DOHH2 (cell line): ENCODE data around the gene COL1A1.

Source experiments
- H3F3A ChIP-seq: fragments of 200-600 bp; sonication (generic), shearing (Covaris generic); 2 replicates; pipeline ENCODE4 v1.6.0; 2016; ENCODE audit warnings: antibody characterized with exemption, mild to moderate bottlenecking; ENCODE audit not compliant: control insufficient read depth, insufficient read depth
- H3K27ac ChIP-seq: fragments of 200-600 bp; sonication (generic); 2 replicates; pipeline ENCODE4 v1.5.1; 2014; ENCODE audit warnings: low read depth, mild to moderate bottlenecking, low read length, moderate library complexity
- H3K27me3 ChIP-seq: fragments of 200-600 bp; sonication (generic); 2 replicates; pipeline ENCODE4 v1.6.1; 2014; ENCODE audit warnings: mild to moderate bottlenecking, low read length, mixed read lengths; ENCODE audit not compliant: control insufficient read depth
- H3K36me3 ChIP-seq: fragments of 200-600 bp; sonication (generic); 2 replicates; pipeline ENCODE4 v1.6.1; 2014; ENCODE audit warnings: mild to moderate bottlenecking, low read length, moderate library complexity, mixed read lengths; ENCODE audit not compliant: control insufficient read depth
- H3K4me1 ChIP-seq: fragments of 200-600 bp; sonication (generic); 2 replicates; pipeline ENCODE4 v1.6.1; 2014; ENCODE audit warnings: mild to moderate bottlenecking, low read length, mixed read lengths; ENCODE audit not compliant: control insufficient read depth
- H3K4me2 ChIP-seq: fragments of 200-600 bp; sonication (generic); 2 replicates; pipeline ENCODE4 v1.6.0; 2014; ENCODE audit warnings: mild to moderate bottlenecking, low read length, moderate library complexity
- H3K4me3 ChIP-seq: fragments of 200-600 bp; sonication (generic); 2 replicates; pipeline ENCODE4 v1.5.1; 2014; ENCODE audit warnings: mild to moderate bottlenecking, low read length, mixed read lengths
- H3K79me2 ChIP-seq: fragments of 200-600 bp; sonication (generic); 2 replicates; pipeline ENCODE4 v1.6.1; 2014; ENCODE audit warnings: mild to moderate bottlenecking, low read length, mixed read lengths; ENCODE audit not compliant: control insufficient read depth
- H3K9me2 ChIP-seq: fragments of 200-600 bp; sonication (generic); replicated peaks from 2 replicates; pipeline ENCODE4 v1.6.1; 2014; ENCODE audit warnings: mild to moderate bottlenecking, low read length, mixed read lengths; ENCODE audit not compliant: control insufficient read depth
- H3K9me3 ChIP-seq: fragments of 200-600 bp; sonication (generic); 2 replicates; pipeline ENCODE4 v1.6.1; 2014; ENCODE audit warnings: antibody characterized with exemption, low read length, mixed read lengths; ENCODE audit not compliant: control insufficient read depth, insufficient read depth
- H4K20me1 ChIP-seq: fragments of 200-600 bp; sonication (generic); 2 replicates; pipeline ENCODE4 v1.6.0; 2014; ENCODE audit warnings: low read depth, mild to moderate bottlenecking, antibody characterized with exemption, low read length, moderate library complexity; ENCODE audit not compliant: control insufficient read depth, insufficient read depth
- EZH2phosphoT487 ChIP-seq: fragments of 200-600 bp; sonication (generic); IDR thresholded peaks from 2 replicates; pipeline ENCODE4 v1.6.1; 2017; ENCODE audit warnings: borderline replicate concordance, mild to moderate bottlenecking, antibody characterized with exemption, low read length, moderate library complexity, mixed read lengths
- TF ChIP-seq, protein P1 (sequence below): fragments of 200-600 bp; sonication (generic); IDR thresholded peaks from one replicate; pipeline ENCODE4 v1.5.1; 2014; ENCODE audit warnings: antibody characterized with exemption, mild to moderate bottlenecking, low read depth, low read length; ENCODE audit not compliant: poor library complexity, severe bottlenecking

Gene COL1A1

DNA sequence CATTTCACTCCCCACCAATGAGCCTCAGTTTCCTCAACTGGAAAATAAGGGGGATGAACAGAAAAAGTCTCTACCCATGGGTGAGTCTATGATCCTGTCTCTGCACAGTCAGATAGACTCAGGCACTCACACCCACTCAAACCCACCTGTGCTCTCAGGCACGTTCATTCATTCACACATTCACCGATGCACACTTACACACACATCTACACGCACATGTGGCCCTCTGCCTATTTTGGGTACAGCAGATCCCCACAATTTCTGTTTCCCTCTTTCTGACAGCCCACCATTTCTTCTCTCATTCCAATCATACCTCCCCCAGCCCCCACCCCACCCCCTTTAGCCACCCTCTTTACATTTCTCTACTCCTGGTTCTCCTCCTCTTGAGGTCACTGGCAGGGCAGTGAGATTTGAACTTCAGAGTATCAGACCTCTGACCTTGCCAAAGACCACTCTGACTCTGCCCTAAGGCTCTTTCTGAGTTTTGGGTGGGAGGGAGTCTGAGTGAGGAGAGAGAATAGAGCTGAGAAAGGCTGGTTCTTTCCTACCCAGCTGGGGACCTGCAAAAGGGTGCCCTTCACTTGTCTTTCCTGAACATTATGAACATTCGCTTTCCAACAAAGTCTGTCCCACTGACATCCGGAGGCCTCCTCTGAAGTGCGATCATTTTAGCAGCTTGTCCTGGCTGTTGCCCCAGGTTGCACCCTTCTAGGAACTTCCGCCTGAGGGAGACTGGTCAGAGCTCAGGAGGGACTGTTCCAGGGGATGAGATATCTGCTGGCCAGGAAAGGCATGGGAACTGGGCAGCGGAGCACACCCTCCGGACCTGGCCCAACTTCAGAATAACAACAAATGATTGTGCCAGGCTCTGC, 10.1 kb upstream of the COL1A1 start:
- Histone ChIP-seq H3K36me3 (no peaks in the 10 kb centered on the region), H3K4me2 (no peak overlapping the region), H3K9me3 (no peaks in the 10 kb centered on the region), H3K9me2 (no peaks in the 10 kb centered on the region), H3K4me1 (no peaks in the 10 kb centered on the region), H3F3A (no peaks in the 10 kb centered on the region), H3K27ac (no peak overlapping the region), H3K27me3 (peaks cover 54% of the 10 kb centered on the region), H4K20me1 (no peaks in the 10 kb centered on the region), H3K4me3 (no peak overlapping the region), H3K79me2 (no peaks in the 10 kb centered on the region)
- TF ChIP-seq, protein P1, sequence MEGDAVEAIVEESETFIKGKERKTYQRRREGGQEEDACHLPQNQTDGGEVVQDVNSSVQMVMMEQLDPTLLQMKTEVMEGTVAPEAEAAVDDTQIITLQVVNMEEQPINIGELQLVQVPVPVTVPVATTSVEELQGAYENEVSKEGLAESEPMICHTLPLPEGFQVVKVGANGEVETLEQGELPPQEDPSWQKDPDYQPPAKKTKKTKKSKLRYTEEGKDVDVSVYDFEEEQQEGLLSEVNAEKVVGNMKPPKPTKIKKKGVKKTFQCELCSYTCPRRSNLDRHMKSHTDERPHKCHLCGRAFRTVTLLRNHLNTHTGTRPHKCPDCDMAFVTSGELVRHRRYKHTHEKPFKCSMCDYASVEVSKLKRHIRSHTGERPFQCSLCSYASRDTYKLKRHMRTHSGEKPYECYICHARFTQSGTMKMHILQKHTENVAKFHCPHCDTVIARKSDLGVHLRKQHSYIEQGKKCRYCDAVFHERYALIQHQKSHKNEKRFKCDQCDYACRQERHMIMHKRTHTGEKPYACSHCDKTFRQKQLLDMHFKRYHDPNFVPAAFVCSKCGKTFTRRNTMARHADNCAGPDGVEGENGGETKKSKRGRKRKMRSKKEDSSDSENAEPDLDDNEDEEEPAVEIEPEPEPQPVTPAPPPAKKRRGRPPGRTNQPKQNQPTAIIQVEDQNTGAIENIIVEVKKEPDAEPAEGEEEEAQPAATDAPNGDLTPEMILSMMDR: no peak
- TF ChIP-seq EZH2phosphoT487: no peak

DNA sequence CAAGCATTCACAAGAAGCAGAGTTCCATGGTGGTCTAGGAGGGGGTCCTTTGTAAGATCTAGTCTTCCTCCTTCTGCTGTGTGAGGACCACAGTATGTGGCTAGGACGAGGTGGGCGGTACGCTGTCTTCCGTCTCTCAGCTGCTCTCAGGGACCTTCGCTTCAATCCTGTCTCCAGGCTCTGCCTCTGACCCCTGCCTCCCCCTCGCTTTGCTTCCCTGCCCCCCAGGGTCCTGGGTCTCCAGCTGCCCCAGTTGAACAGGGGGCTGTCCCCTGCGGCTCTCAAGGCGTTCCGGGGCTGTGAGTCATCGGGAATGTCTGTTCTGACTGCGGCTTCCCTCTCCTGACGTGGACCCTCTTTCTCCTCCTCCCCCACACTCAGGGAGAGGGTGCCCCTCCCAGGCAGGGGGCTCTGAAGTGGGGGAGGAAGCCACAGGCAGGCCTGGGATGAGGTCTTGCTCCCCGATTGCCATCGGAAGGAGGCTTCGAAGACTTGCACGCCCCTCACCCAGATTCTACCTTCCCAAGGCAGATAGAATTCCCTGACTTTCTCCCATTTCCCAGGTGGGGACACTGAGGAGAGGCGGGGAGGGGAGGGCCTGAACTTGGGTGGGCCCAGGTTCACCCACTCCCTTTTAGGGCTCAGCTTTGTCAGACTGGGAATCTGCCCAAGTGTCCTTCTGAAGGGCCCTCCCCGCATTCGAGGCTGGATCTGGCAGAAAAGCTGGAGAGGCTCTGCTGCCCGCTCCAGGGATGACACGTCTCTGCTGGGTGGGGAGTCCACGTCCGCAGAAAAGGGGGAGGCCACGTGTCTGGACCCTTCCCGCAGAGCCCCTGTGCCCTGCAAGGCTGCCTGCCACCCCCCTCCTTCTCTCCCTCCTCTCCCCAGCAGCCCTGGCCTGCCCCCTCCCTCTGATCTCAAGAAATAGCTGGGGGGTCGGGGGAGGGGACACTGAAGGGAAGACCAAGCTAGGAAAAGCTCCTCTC, 9.1 kb upstream of the COL1A1 start:
- Histone ChIP-seq H3K4me2 (no peak overlapping the region), H3K4me1 (no peaks in the 10 kb centered on the region), H3K27ac (no peak overlapping the region), H3K4me3 (no peak overlapping the region), H3K9me3 (no peaks in the 10 kb centered on the region), H4K20me1 (no peaks in the 10 kb centered on the region), H3K27me3 (peaks cover 62% of the 10 kb centered on the region), H3K36me3 (no peaks in the 10 kb centered on the region), H3K9me2 (no peaks in the 10 kb centered on the region), H3F3A (no peaks in the 10 kb centered on the region), H3K79me2 (no peaks in the 10 kb centered on the region)
- TF ChIP-seq, protein P1: no peak
- TF ChIP-seq EZH2phosphoT487: no peak

DNA sequence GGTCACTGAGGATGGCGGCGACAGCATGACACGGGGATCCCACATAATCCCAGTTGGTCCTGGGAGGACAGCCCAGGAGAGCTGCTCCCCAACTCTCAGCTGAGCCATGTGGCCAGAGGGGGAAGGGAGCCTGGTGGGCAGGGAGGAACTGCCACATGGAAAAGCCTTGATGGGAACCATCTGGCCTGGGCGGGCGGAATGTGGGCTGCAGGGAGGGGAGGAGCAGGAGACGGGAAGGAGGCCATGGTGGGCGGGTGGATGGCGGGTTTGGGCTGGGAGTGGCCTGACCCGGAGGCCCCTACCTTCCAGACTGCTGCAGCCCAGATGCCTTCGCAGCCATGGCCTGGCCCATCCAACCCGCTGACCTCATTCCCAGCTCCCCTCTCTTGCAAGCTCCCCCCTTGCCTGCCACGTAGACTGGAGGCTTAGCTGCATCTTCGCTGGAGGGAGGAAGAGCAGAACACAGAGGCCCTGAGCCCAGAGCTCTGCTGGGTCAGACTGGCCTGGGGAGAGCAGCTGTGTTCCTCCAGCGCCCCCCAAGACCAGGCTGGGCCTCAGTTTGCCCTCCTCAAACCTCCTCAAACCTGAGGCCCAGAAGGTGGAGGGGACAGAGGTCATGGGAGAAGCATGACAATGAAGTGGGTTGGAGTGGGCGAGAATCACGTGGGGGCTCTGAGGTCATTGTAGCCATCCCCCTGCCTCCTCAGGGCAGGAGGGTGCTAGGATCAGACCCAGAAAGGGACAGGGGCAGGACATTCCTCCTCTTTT, 8.2 kb upstream of the COL1A1 start:
- H3K9me2 ChIP-seq: no peaks in the 10 kb centered on the region
- H3K79me2 ChIP-seq: no peaks in the 10 kb centered on the region
- H3K27ac ChIP-seq: no peak overlapping the region
- no peaks in the 10 kb centered on the region for H3F3A ChIP-seq
- no peak overlapping the region for H3K4me2 ChIP-seq
- TF ChIP-seq, protein P1: no peak
- no peak for TF ChIP-seq EZH2phosphoT487
- no peaks in the 10 kb centered on the region for H4K20me1 ChIP-seq
- H3K4me3 ChIP-seq: no peak overlapping the region
- H3K36me3 ChIP-seq: no peaks in the 10 kb centered on the region
- no peaks in the 10 kb centered on the region for H3K9me3 ChIP-seq
- peaks cover 67% of the 10 kb centered on the region for H3K27me3 ChIP-seq
- H3K4me1 ChIP-seq: no peaks in the 10 kb centered on the region
